H1 (cell line): Measurements from ENCODE around the gene TTC33. TPM values are rescaled to one million over a fixed set of nuclear protein-coding genes. Genes with fewer than 3 reads are reported as not detected.

Experiments
- CTCF ChIA-PET: fragments of 300-600 bp; sonication (Branson Sonifier 250); formaldehyde crosslinking; loops from one replicate; lab custom pipeline; 2021; ENCODE audit not compliant: partially characterized antibody; lab: Charles Lee
- POLR2A ChIA-PET: fragments of 300-600 bp; sonication (Branson Sonifier 250); formaldehyde crosslinking; loops from one replicate; lab custom pipeline; 2021; ENCODE audit warnings: inconsistent platforms; ENCODE audit not compliant: partially characterized antibody; lab: Charles Lee
- DNase-seq, 2 experiments: peaks; one replicate each; pipeline versions ENCODE4 v3.0.0 to v3.0.0-alpha.2; 2010 to 2022; ENCODE audit warnings: low spot score in 2 of 2, low read depth in 1 of 2, mixed read lengths in 1 of 2
- FAIRE-seq: peaks from 2 replicates; lab custom pipeline; 2011; peaks lifted over from hg19 to GRCh38; lab: Jason Lieb, UNC
- H2AFZ ChIP-seq: 2 replicates; pipeline ENCODE4 v1.8.1; 2012; ENCODE audit warnings: low read length, inconsistent platforms
- H2AK5ac ChIP-seq: 2 replicates; pipeline ENCODE4 v1.6.1; 2013; ENCODE audit warnings: low read depth, low read length
- H2BK120ac ChIP-seq: replicated peaks from 2 replicates; pipeline ENCODE3; 2013; ENCODE audit warnings: low read depth, low read length, inconsistent platforms
- H2BK12ac ChIP-seq: 2 replicates; pipeline ENCODE4 v1.6.1; 2013; ENCODE audit warnings: low read depth, low read length
- H2BK15ac ChIP-seq: 2 replicates; pipeline ENCODE4 v1.6.1; 2013; ENCODE audit warnings: low read length
- H2BK20ac ChIP-seq: 2 replicates; pipeline ENCODE4 v1.6.1; 2013; ENCODE audit warnings: low read length
- H2BK5ac ChIP-seq: 2 replicates; pipeline ENCODE4 v1.6.1; 2013; ENCODE audit warnings: low read depth, low read length
- H3K14ac ChIP-seq: 2 replicates; pipeline ENCODE4 v1.6.1; 2013; ENCODE audit warnings: inconsistent platforms; ENCODE audit not compliant: insufficient read length
- H3K18ac ChIP-seq: 2 replicates; pipeline ENCODE4 v1.6.1; 2013; ENCODE audit warnings: low read length; ENCODE audit errors: extremely low read depth
- H3K23ac ChIP-seq: 2 replicates; pipeline ENCODE4 v1.6.1; 2013; ENCODE audit warnings: inconsistent platforms; ENCODE audit not compliant: insufficient read length
- H3K23me2 ChIP-seq: 2 replicates; pipeline ENCODE4 v1.6.1; 2013; ENCODE audit warnings: low read depth, low read length
- H3K27ac ChIP-seq: 2 replicates; pipeline ENCODE4 v1.6.1; 2011; ENCODE audit warnings: low read depth, low read length, inconsistent platforms
- H3K27me3 ChIP-seq, 4 experiments: replicated peaks in 1 of 4; 1 replicate in 1 of 4; 2 replicates in 3 of 4; pipeline versions ENCODE4 v1.6.1 to v1.8.1; 2011 to 2013; ENCODE audit warnings: low read length in 3 of 4, mild to moderate bottlenecking in 3 of 4, inconsistent platforms in 2 of 4, mixed read lengths in 2 of 4, moderate library complexity in 1 of 4; ENCODE audit not compliant: control insufficient read depth in 3 of 4, insufficient read depth in 3 of 4; ENCODE audit errors: extremely low read depth in 1 of 4
- H3K36me3 ChIP-seq, 4 experiments: 2 replicates each; pipeline versions ENCODE4 v1.6.1 to v1.8.1; 2011 to 2013; ENCODE audit warnings: mild to moderate bottlenecking in 4 of 4, low read length in 3 of 4, moderate library complexity in 2 of 4, control low read depth in 1 of 4, inconsistent platforms in 1 of 4; ENCODE audit not compliant: insufficient read depth in 4 of 4, control insufficient read depth in 2 of 4
- H3K4ac ChIP-seq: replicated peaks from 2 replicates; pipeline ENCODE3; 2013; ENCODE audit warnings: low read length, low read depth, mixed read lengths, inconsistent platforms; ENCODE audit not compliant: insufficient read length
- H3K4me1 ChIP-seq, 4 experiments: replicated peaks in 1 of 4; 1 replicate in 1 of 4; 2 replicates in 3 of 4; pipeline versions ENCODE4 v1.6.1 to v1.8.1; 2011 to 2013; ENCODE audit warnings: low read length in 3 of 4, inconsistent platforms in 2 of 4, mixed read lengths in 1 of 4; ENCODE audit not compliant: insufficient read depth in 4 of 4, control insufficient read depth in 3 of 4
- H3K4me2 ChIP-seq, 2 experiments: 2 replicates each; pipeline versions ENCODE4 v1.6.1 to v1.8.1; 2011 to 2013; ENCODE audit warnings: low read depth in 2 of 2, low read length in 2 of 2, control low read depth in 1 of 2, inconsistent platforms in 1 of 2, mild to moderate bottlenecking in 1 of 2; ENCODE audit not compliant: insufficient read depth in 1 of 2
- H3K4me3 ChIP-seq, 4 experiments: fragments of 200-600, 300-600 bp in 1 of 4; sonication (generic), shearing (Covaris generic), sonication (Bioruptor Twin) in 1 of 4; 2 replicates each; pipeline versions ENCODE4 v1.5.1 to v1.8.1; 2011 to 2016; ENCODE audit warnings: low read length in 4 of 4, low read depth in 3 of 4, control low read depth in 2 of 4, inconsistent platforms in 2 of 4, mild to moderate bottlenecking in 2 of 4, mixed read lengths in 1 of 4, moderate library complexity in 1 of 4; ENCODE audit not compliant: insufficient read depth in 2 of 4; ENCODE audit errors: extremely low read depth in 1 of 4
- H3K56ac ChIP-seq: replicated peaks from 2 replicates; pipeline ENCODE3; 2013; ENCODE audit warnings: low read depth, mild to moderate bottlenecking, mixed read lengths, low read length, inconsistent platforms; ENCODE audit not compliant: insufficient read length
- H3K79me1 ChIP-seq: 2 replicates; pipeline ENCODE4 v1.6.1; 2013; ENCODE audit warnings: low read depth, low read length, control low read depth
- H3K79me2 ChIP-seq, 2 experiments: 2 replicates each; pipeline versions ENCODE4 v1.6.1 to v1.8.1; 2012 to 2013; ENCODE audit warnings: low read length in 2 of 2, mild to moderate bottlenecking in 2 of 2, inconsistent platforms in 1 of 2; ENCODE audit not compliant: insufficient read depth in 2 of 2, control insufficient read depth in 1 of 2
- H3K9ac ChIP-seq, 4 experiments: replicated peaks in 1 of 4; 1 replicate in 1 of 4; 2 replicates in 3 of 4; pipeline versions ENCODE4 v1.6.1 to v1.8.1; 2011 to 2013; ENCODE audit warnings: low read depth in 3 of 4, low read length in 3 of 4, control low read depth in 2 of 4, mild to moderate bottlenecking in 2 of 4, moderate library complexity in 2 of 4, inconsistent platforms in 1 of 4; ENCODE audit errors: extremely low read depth in 1 of 4
- H3K9me3 ChIP-seq, 2 experiments: 2 replicates each; pipeline versions ENCODE4 v1.6.1 to v1.8.1; 2012 to 2013; ENCODE audit warnings: mild to moderate bottlenecking in 2 of 2, moderate library complexity in 2 of 2, control low read depth in 1 of 2, inconsistent platforms in 1 of 2, low read depth in 1 of 2, low read length in 1 of 2, mixed read lengths in 1 of 2; ENCODE audit not compliant: insufficient read depth in 2 of 2
- H4K20me1 ChIP-seq, 2 experiments: replicated peaks in 1 of 2; 2 replicates each; pipeline versions ENCODE3 to v1.8.1; 2011 to 2013; ENCODE audit warnings: inconsistent platforms in 2 of 2, low read length in 2 of 2, mild to moderate bottlenecking in 1 of 2; ENCODE audit not compliant: insufficient read depth in 2 of 2, control insufficient read depth in 1 of 2
- H4K5ac ChIP-seq: 2 replicates; pipeline ENCODE4 v1.6.1; 2013; ENCODE audit warnings: low read length, low read depth, mixed read lengths, inconsistent platforms; ENCODE audit not compliant: insufficient read length
- H4K8ac ChIP-seq: 2 replicates; pipeline ENCODE4 v1.8.0; 2013; ENCODE audit warnings: mild to moderate bottlenecking, moderate library complexity, low read length, inconsistent platforms; ENCODE audit not compliant: insufficient read depth; ENCODE audit errors: extremely low read depth
- H4K91ac ChIP-seq: replicated peaks from 2 replicates; pipeline ENCODE3; 2013; ENCODE audit warnings: low read length, mixed read lengths, inconsistent platforms; ENCODE audit not compliant: insufficient read length
- CEBPB ChIP-seq: IDR thresholded peaks from 2 replicates; pipeline ENCODE4 v1.6.1; 2012; ENCODE audit warnings: low read depth, low read length
- EP300 ChIP-seq, 2 experiments: IDR thresholded peaks; 1 replicate in 1 of 2; 2 replicates in 1 of 2; pipeline ENCODE4 v1.6.1; 2011 to 2012; ENCODE audit warnings: low read depth in 2 of 2, low read length in 2 of 2, mild to moderate bottlenecking in 2 of 2, borderline replicate concordance in 1 of 2, inconsistent platforms in 1 of 2, moderate library complexity in 1 of 2
- EZH2 ChIP-seq: fragments of 200-600 bp; sonication (generic); IDR thresholded peaks from 2 replicates; pipeline ENCODE4 v1.7.1; 2012; ENCODE audit warnings: low read depth, mild to moderate bottlenecking, moderate library complexity, low read length, inconsistent platforms; ENCODE audit not compliant: severe bottlenecking
- FOSL1 ChIP-seq: IDR thresholded peaks from 2 replicates; pipeline ENCODE4 v1.6.1; 2011; ENCODE audit warnings: mild to moderate bottlenecking, low read depth, low read length, moderate library complexity; ENCODE audit not compliant: insufficient read depth
- NANOG ChIP-seq: IDR thresholded peaks from 2 replicates; pipeline ENCODE4 v1.6.1; 2011; ENCODE audit warnings: low read length, low read depth, mild to moderate bottlenecking, inconsistent platforms; ENCODE audit not compliant: insufficient read depth, poor library complexity, severe bottlenecking
- POLR2A ChIP-seq, 2 experiments: IDR thresholded peaks; 1 replicate in 1 of 2; 2 replicates in 1 of 2; pipeline ENCODE4 v1.6.1; 2011; ENCODE audit warnings: low read depth in 2 of 2, low read length in 2 of 2, mild to moderate bottlenecking in 2 of 2; ENCODE audit errors: control extremely low read depth in 1 of 2
- RFX5 ChIP-seq: IDR thresholded peaks from 2 replicates; pipeline ENCODE4 v1.6.1; 2011; ENCODE audit warnings: low read depth, low read length, improper control_type of control experiment, borderline replicate concordance
- RNF2 ChIP-seq: fragments of 200-900, 300-1000 bp; sonication (generic); IDR thresholded peaks from 2 replicates; pipeline ENCODE4 v1.7.1; 2016; ENCODE audit warnings: borderline replicate concordance, low read depth, mild to moderate bottlenecking, antibody characterized with exemption, low read length; ENCODE audit not compliant: poor library complexity, severe bottlenecking; ENCODE audit errors: missing control alignments
- TBP ChIP-seq: IDR thresholded peaks from 2 replicates; pipeline ENCODE4 v1.6.1; 2011; ENCODE audit warnings: low read depth, low read length, improper control_type of control experiment
- TCF12 ChIP-seq: IDR thresholded peaks from 2 replicates; pipeline ENCODE4 v1.6.1; 2011; ENCODE audit warnings: low read depth, mild to moderate bottlenecking, low read length
- TEAD4 ChIP-seq: IDR thresholded peaks from 2 replicates; pipeline ENCODE4 v1.6.1; 2012; ENCODE audit warnings: low read depth, low read length, inconsistent platforms, mixed read lengths
- WGBS, 2 experiments: shearing (Covaris generic) in 1 of 2; methylation state at CpG; one replicate each; pipeline versions ENCODE4 v1.1.6 to v1.1.7; 2013 to 2015; ENCODE audit warnings: low lambda C conversion rate in 2 of 2, mixed read lengths in 2 of 2, inconsistent platforms in 1 of 2, low coverage in 1 of 2, missing lambda C conversion rate in 1 of 2; ENCODE audit not compliant: insufficient replicate concordance in 2 of 2, insufficient coverage in 1 of 2, insufficient read length in 1 of 2; ENCODE audit errors: extremely low coverage in 1 of 2, missing lambda C conversion rate in 1 of 2; 5-methylcytosine and 5-hydroxymethylcytosine counted together
- polyA plus RNA-seq, 7 experiments: library from polyadenylated mRNA; depleted of rRNA in 3 of 7; stranded (reverse) in 5 of 7; unstranded in 2 of 7; fragments of >200 nt in 5 of 7; fragments of 200-250 nt in 2 of 7; gene quantifications; 1 replicate in 5 of 7; 2 replicates in 1 of 7; 4 replicates in 1 of 7; pipeline versions ENCODE4 v1.2.1 to v1.2.3, GENCODE V29; 2011 to 2013; ENCODE audit warnings: missing spikeins in 2 of 7, mixed read lengths in 2 of 7
- total RNA-seq: library from RNA; stranded (reverse); fragmentation: NEBNext Ultra II Directional; extraction: Animal tissue kit (Norgen Biotek cat#: 25700); gene quantifications from 2 replicates; pipeline ENCODE4 v1.2.1, GENCODE V29; 2021
- TF ChIP-seq, protein P1 (sequence below): IDR thresholded peaks from 2 replicates; pipeline ENCODE4 v1.6.1; 2011; ENCODE audit warnings: low read depth, mild to moderate bottlenecking, low read length; ENCODE audit not compliant: insufficient read depth

The TTC33 gene
- total and polyA plus RNA-seq, 2 of the 8 experiments (the other 6 are each of a cell fraction or from before 2014, with no cell fraction given) = 1.2 to 12.6 TPM

DNA sequence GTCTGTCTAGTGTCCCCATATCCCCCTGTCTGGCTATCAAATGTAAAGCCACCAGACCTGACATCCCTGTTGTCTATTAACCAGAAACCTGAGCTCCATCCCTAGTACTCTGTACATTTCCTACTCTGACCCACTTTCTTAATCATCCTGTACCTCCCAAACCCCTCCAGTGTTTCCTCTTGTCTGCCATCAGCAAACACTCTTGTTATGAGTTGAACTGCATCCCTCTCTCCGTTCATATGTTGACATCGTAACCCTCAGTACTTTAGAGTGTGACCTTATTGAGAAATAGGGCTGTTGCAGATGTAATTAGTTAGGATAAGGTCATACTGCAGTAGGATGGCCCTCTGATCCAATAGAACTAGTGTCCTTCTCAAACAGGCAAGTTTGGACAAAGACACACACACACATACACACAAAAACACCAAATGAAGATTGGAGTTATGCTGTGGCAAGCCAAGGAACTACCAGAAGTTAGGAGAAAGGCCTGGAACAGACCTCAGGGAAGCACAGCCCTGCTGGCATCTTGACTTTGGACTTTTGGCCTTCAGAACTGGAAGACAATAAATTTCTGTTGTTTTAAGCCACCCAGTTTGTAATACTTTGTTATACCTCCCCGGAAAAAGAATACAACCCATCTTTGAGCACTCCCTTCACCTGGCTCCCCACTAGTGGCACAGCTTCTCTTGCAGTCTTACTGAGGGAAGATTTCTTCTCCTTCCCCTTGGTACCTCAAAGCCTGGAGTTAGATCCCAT is 256.1 kb downstream of the TTC33 start:
- H4K5ac ChIP-seq = no peak overlapping the region
- H4K91ac ChIP-seq = no peak overlapping the region
- H3K79me1 ChIP-seq = no peaks in the 10 kb centered on the region
- 93% methylated on average over 3 of the region's 3 CpGs; no CpG with 5 or more reads in 1 of the 2 experiments for WGBS, 2 experiments
- no peaks in the 10 kb centered on the region for H3K36me3 ChIP-seq
- H3K56ac ChIP-seq = no peak overlapping the region
- H4K20me1 ChIP-seq = no peaks in the 10 kb centered on the region
- ChIA-PET POLR2A (no interaction called here), CTCF (no interaction called here)
- H3K23me2 ChIP-seq = no peaks in the 10 kb centered on the region
- H3K27me3 ChIP-seq = no peaks in the 10 kb centered on the region
- H2BK15ac ChIP-seq = no peak overlapping the region
- H3K4me3 ChIP-seq = no peak overlapping the region
- no peak overlapping the region for H2BK12ac ChIP-seq
- H2BK20ac ChIP-seq = no peak overlapping the region
- H3K4ac ChIP-seq = no peak overlapping the region
- no peak overlapping the region for H2BK5ac ChIP-seq
- H3K18ac ChIP-seq = no peak overlapping the region
- no peaks in the 10 kb centered on the region for H3K79me2 ChIP-seq
- no peak overlapping the region for H2AFZ ChIP-seq
- no peak overlapping the region for H3K4me2 ChIP-seq
- H3K14ac ChIP-seq = no peak overlapping the region
- H3K4me1 ChIP-seq = peaks cover 2 to 3% (median 2%) of the 10 kb centered on the region in 4 experiments; a peak in 4 of 7 replicates
- FAIRE-seq (no peak), DNase-seq (no peak)
- no peak overlapping the region for H3K27ac ChIP-seq
- no peak overlapping the region for H2BK120ac ChIP-seq
- no peak overlapping the region for H3K9ac ChIP-seq
- no peak overlapping the region for H3K23ac ChIP-seq
- H3K9me3 ChIP-seq = no peaks in the 10 kb centered on the region
- H2AK5ac ChIP-seq = no peak overlapping the region
- no peak overlapping the region for H4K8ac ChIP-seq
- TF ChIP-seq, protein P1, sequence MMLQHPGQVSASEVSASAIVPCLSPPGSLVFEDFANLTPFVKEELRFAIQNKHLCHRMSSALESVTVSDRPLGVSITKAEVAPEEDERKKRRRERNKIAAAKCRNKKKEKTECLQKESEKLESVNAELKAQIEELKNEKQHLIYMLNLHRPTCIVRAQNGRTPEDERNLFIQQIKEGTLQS = no peak
- no peak for TF ChIP-seq FOSL1
- no peak for TF ChIP-seq NANOG
- TF ChIP-seq TEAD4 = no peak
- no peak for TF ChIP-seq TCF12
- no peak for TF ChIP-seq POLR2A (IDR thresholded peaks at IDR 0.05; ENCODE audit: control extremely low read depth in 1 of 2, low read depth in 2 of 2, low read length in 2 of 2)
- no peak for TF ChIP-seq CEBPB
- no peak for TF ChIP-seq EZH2
- no peak for TF ChIP-seq TBP
- TF ChIP-seq RNF2 = no peak
- TF ChIP-seq EP300 (IDR thresholded peaks at IDR 0.05; ENCODE audit: borderline replicate concordance in 1 of 2, low read depth in 2 of 2, low read length in 2 of 2) = no peak
- TF ChIP-seq RFX5 = no peak
